CD4-positive, alpha-beta T cell (primary cell): ENCODE data around the gene AFAP1. TPM values are rescaled to one million over a fixed set of nuclear protein-coding genes. Genes with fewer than 3 reads are reported as not detected.

Source experiments
- ATAC-seq: fragments of 200-7000 bp; cut with Tn5 transposase; one replicate; pipeline ENCODE4 v1.10.0; 2022; ENCODE audit warnings: mild to moderate bottlenecking; ENCODE audit not compliant: poor library complexity
- CTCF ChIA-PET: fragments of 350-600 bp; sonication (Branson Sonifier 250); formaldehyde crosslinking; loops from one replicate; lab custom pipeline; 2021; ENCODE audit warnings: antibody characterized with exemption, inconsistent platforms; lab: Charles Lee
- POLR2A ChIA-PET: fragments of 350-600 bp; sonication (Branson Sonifier 250); formaldehyde crosslinking; loops from one replicate; lab custom pipeline; 2021; ENCODE audit warnings: antibody characterized with exemption, inconsistent platforms; lab: Charles Lee
- DNase-seq, 14 experiments: peaks; one replicate each; pipeline ENCODE4 v3.0.0-alpha.2; 2013 to 2020; ENCODE audit warnings: mixed read lengths in 2 of 14
- H3K27ac ChIP-seq, 2 donors: one replicate each; pipeline versions ENCODE4 v1.5.1 to v1.7.0; 2013; ENCODE audit warnings: low read length in 2 of 2, low read depth in 1 of 2, mild to moderate bottlenecking in 1 of 2
- H3K27me3 ChIP-seq, 2 experiments: 1 replicate in 1 of 2; 2 replicates in 1 of 2; pipeline versions ENCODE4 v1.6.1 to v1.7.0; 2013; ENCODE audit warnings: low read length in 2 of 2, control low read depth in 1 of 2, mild to moderate bottlenecking in 1 of 2, moderate library complexity in 1 of 2; ENCODE audit not compliant: insufficient read depth in 2 of 2, control insufficient read depth in 1 of 2
- H3K36me3 ChIP-seq: one replicate; pipeline ENCODE4 v1.6.1; 2013; ENCODE audit warnings: low read length, control low read depth; ENCODE audit not compliant: insufficient read depth
- H3K4me1 ChIP-seq: one replicate; pipeline ENCODE4 v1.6.1; 2013; ENCODE audit warnings: low read length, control low read depth; ENCODE audit not compliant: insufficient read depth
- H3K4me3 ChIP-seq: one replicate; pipeline ENCODE4 v1.5.1; 2013; ENCODE audit warnings: mild to moderate bottlenecking, low read length, moderate library complexity
- H3K9me3 ChIP-seq, 2 experiments: 1 replicate in 1 of 2; 2 replicates in 1 of 2; pipeline versions ENCODE4 v1.6.1 to v1.7.0; 2013; ENCODE audit warnings: low read length in 2 of 2, mild to moderate bottlenecking in 2 of 2, control low read depth in 1 of 2, moderate library complexity in 1 of 2; ENCODE audit not compliant: control insufficient read depth in 1 of 2, insufficient read depth in 1 of 2
- H3K27ac Mint-ChIP-seq: one replicate; pipeline ENCODE4 v1.8.0; 2020; ENCODE audit warnings: mixed read lengths
- H3K27me3 Mint-ChIP-seq: one replicate; pipeline ENCODE4 v1.8.0; 2021; ENCODE audit warnings: mixed read lengths
- H3K36me3 Mint-ChIP-seq: one replicate; pipeline ENCODE4 v1.8.0; 2021; ENCODE audit warnings: low read depth, mixed read lengths
- H3K4me1 Mint-ChIP-seq: one replicate; pipeline ENCODE4 v1.8.0; 2021; ENCODE audit warnings: low read depth, mixed read lengths
- H3K4me3 Mint-ChIP-seq: one replicate; pipeline ENCODE4 v1.8.0; 2020; ENCODE audit warnings: mild to moderate bottlenecking, mixed read lengths
- H3K9me3 Mint-ChIP-seq: one replicate; pipeline ENCODE4 v1.8.0; 2020; ENCODE audit warnings: mixed read lengths
- intact Hi-C, 2 experiments: fragments of 100-400 bp; cut with DNase I in 1 of 2; cut with micrococcal nuclease in 1 of 2; formaldehyde crosslinking; loops; one replicate each; pipeline versions ENCODE4 v1.15.1 to v1.9.0; 2023 to 2025; cut with DNase I, micrococcal nuclease
- total RNA-seq, 174 experiments: library from RNA in 2 of 174; stranded (reverse) in 2 of 174; gene quantifications; one replicate each; pipeline ENCODE4 v1.2.3 and lab custom pipeline; 2021 to 2026
- TF ChIP-seq, protein P1 (sequence below): fragments of 200-600 bp; IDR thresholded peaks from one replicate; pipeline ENCODE4 v1.8.0; 2022; ENCODE audit warnings: antibody characterized with exemption, mild to moderate bottlenecking

Gene AFAP1
- total RNA-seq, 2 experiments from 2014 or later: 9.8 to 10.9 TPM

DNA sequence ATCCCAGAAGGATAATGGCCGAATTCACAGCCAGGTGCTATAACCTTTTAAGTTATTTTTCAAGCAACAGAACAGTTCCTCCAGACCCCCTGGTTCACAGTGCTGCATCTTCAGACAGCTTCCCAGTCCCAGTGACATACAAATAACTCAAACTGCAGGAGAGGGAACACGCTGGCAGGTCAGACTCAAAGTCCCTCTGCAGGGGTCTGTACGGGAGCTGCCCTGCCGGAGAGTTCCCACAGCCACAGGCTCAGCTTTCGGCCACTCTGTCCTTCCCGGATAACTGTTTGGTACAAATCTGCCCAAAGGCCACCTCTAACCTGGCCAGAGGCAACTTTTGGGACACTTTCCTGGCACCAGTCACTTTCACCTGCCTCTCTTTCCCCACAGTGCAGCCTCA, 230.2 kb downstream of the AFAP1 start:
- no peak overlapping the region for H3K27ac ChIP-seq
- Mint-ChIP-seq H3K4me3 (no peak overlapping the region), H3K9me3 (peaks cover 3% of the 10 kb centered on the region), H3K27me3 (no peaks in the 10 kb centered on the region), H3K4me1 (no peaks in the 10 kb centered on the region), H3K27ac (no peak overlapping the region), H3K36me3 (no peaks in the 10 kb centered on the region)
- no peaks in the 10 kb centered on the region for H3K4me1 ChIP-seq
- ATAC-seq: no peak
- H3K4me3 ChIP-seq: no peak overlapping the region
- no peaks in the 10 kb centered on the region for H3K36me3 ChIP-seq
- H3K27me3 ChIP-seq: no peaks in the 10 kb centered on the region
- no peak for DNase-seq
- ChIA-PET POLR2A (no interaction called here), CTCF (no interaction called here)
- TF ChIP-seq, protein P1, sequence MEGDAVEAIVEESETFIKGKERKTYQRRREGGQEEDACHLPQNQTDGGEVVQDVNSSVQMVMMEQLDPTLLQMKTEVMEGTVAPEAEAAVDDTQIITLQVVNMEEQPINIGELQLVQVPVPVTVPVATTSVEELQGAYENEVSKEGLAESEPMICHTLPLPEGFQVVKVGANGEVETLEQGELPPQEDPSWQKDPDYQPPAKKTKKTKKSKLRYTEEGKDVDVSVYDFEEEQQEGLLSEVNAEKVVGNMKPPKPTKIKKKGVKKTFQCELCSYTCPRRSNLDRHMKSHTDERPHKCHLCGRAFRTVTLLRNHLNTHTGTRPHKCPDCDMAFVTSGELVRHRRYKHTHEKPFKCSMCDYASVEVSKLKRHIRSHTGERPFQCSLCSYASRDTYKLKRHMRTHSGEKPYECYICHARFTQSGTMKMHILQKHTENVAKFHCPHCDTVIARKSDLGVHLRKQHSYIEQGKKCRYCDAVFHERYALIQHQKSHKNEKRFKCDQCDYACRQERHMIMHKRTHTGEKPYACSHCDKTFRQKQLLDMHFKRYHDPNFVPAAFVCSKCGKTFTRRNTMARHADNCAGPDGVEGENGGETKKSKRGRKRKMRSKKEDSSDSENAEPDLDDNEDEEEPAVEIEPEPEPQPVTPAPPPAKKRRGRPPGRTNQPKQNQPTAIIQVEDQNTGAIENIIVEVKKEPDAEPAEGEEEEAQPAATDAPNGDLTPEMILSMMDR: no peak
- intact Hi-C loops: no loop called here
- H3K9me3 ChIP-seq: peaks cover 0 to 17% of the 10 kb centered on the region in 2 experiments

DNA sequence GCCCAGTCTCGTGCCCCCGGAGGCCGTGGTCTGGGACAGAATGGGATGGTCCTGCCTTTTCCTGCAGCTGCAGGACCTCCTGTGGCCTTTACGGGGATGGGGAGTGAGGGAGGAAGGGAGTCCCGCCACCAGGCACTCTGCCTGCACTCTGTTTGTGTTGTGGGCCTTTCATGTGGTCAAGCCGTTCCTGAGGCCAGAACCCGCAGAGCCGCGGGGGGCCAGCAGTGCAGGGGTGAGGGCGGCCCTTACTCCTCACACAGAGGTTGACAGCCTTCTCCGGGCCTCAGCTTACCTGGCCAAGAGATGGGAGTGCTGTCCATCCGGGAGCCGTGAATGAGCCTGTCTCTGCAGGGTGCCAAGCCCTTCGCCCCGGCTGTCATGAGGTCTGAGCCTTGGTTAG, 230.7 kb downstream of the AFAP1 start:
- DNase-seq (no peak), ATAC-seq (no peak)
- CTCF ChIA-PET: no interaction called here
- intact Hi-C loops: no loop called here
- TF ChIP-seq, protein P1: no peak
- Mint-ChIP-seq H3K4me1 (no peaks in the 10 kb centered on the region), H3K4me3 (no peak overlapping the region), H3K9me3 (peaks cover 3% of the 10 kb centered on the region), H3K36me3 (no peaks in the 10 kb centered on the region), H3K27me3 (no peaks in the 10 kb centered on the region), H3K27ac (no peak overlapping the region)
- Histone ChIP-seq H3K27ac (no peak overlapping the region), H3K4me3 (no peak overlapping the region), H3K4me1 (no peaks in the 10 kb centered on the region), H3K9me3 (peaks cover 0 to 17% of the 10 kb centered on the region in 2 experiments), H3K27me3 (no peaks in the 10 kb centered on the region), H3K36me3 (no peaks in the 10 kb centered on the region)
- POLR2A ChIA-PET: no interaction called here

Other genes starting within 250 kb of the AFAP1 start
- 1 to 10 TPM; 2.5 to 2.7 TPM for gene ABLIM2, start 219.0 kb upstream of the AFAP1 start, total RNA-seq